Astrocyte (in vitro differentiated cells and primary cell): ENCODE results near the gene PDE7B.
"Not testable (repeated sequence)": the region's sequence is repeated elsewhere in the genome, so short reads cannot be mapped to it uniquely, and the experiment has no call there.

Source experiments
- CTCF ChIP-seq: IDR thresholded peaks from 2 replicates; pipeline ENCODE4 v1.5.1; 2011; ENCODE audit warnings: low read depth, mild to moderate bottlenecking, inconsistent platforms, low read length, moderate library complexity; ENCODE audit not compliant: insufficient read depth
- EZH2 ChIP-seq: IDR thresholded peaks from 2 replicates; pipeline ENCODE4 v1.6.1; 2012; ENCODE audit warnings: mild to moderate bottlenecking, low read length, inconsistent platforms; ENCODE audit not compliant: insufficient read depth

- TF ChIP-seq CTCF, EZH2: not testable (repeated sequence)
These were observed 287.6 kb downstream of the PDE7B start for GRCh38 chr6:136139111-136139510.
